ENCODE results near the gene ERLIN1. TPM values are rescaled to one million over a fixed set of nuclear protein-coding genes. Genes with fewer than 3 reads are reported as not detected.

Gene ERLIN1
- total RNA-seq, 1 experiment from 2014 or later: 24.9 TPM

GRCh38 chr10:100153239-100153825 lies 32.5 kb downstream of the ERLIN1 start:
- Histone ChIP-seq H3F3A (ENCODE audit: insufficient read depth, low read depth) (0 out of 2 replicates have a peak, but pooled peaks cover 3% of the 10 kb centered on the region), H3K4me3 (no peak overlapping the region), H3K79me2 (ENCODE audit: low read depth) (no peaks in the 10 kb centered on the region), H4K20me1 (ENCODE audit: insufficient read depth) (no peaks in the 10 kb centered on the region), H2AFZ (no peak overlapping the region), H3K4me1 (replicated peaks; ENCODE audit: insufficient read depth) (peaks cover 12% of the 10 kb centered on the region; the same call in 1 of the 2 replicates), H3K9me3 (ENCODE audit: insufficient read depth, low read depth) (no peaks in the 10 kb centered on the region), H3K36me3 (ENCODE audit: low read depth) (no peaks in the 10 kb centered on the region), H3K9me2 (ENCODE audit: insufficient read depth) (no peaks in the 10 kb centered on the region), H3K27me3 (ENCODE audit: insufficient read depth, low read depth) (no peaks in the 10 kb centered on the region), H3K27ac (no peak overlapping the region), H3K4me2 (no peak overlapping the region)
- intact Hi-C loops (cut with micrococcal nuclease; ENCODE audit: unreplicated experiment): no loop called here
- BruUV-seq (replicated peaks): no TSS peak
- CTCF ChIA-PET: no interaction called here
- TF ChIP-seq EZH2 (IDR thresholded peaks at IDR 0.05; ENCODE audit: low read depth) (no peak), CTCF (conservative IDR thresholded peaks at IDR 0.05) (no peak)
- POLR2A ChIA-PET (ENCODE audit: unreplicated experiment): no interaction called here
- peak in 1 of 2 experiments; percentile 37 for DNase-seq

GRCh38 chr10:100151723-100152300 lies 34.0 kb downstream of the ERLIN1 start:
- H3K9me2 ChIP-seq (ENCODE audit: insufficient read depth): no peaks in the 10 kb centered on the region
- BruUV-seq (replicated peaks): no TSS peak
- H3F3A ChIP-seq (ENCODE audit: insufficient read depth, low read depth): 0 out of 2 replicates have a peak, but pooled peaks cover 3% of the 10 kb centered on the region
- H3K27ac ChIP-seq: no peak overlapping the region
- no peak overlapping the region for H3K4me2 ChIP-seq
- no peaks in the 10 kb centered on the region for H3K27me3 ChIP-seq (ENCODE audit: insufficient read depth, low read depth)
- no peak overlapping the region for H3K4me3 ChIP-seq
- CTCF ChIA-PET: no interaction called here
- intact Hi-C loops (cut with micrococcal nuclease; ENCODE audit: unreplicated experiment): no loop called here
- POLR2A ChIA-PET (ENCODE audit: unreplicated experiment): no interaction called here
- no peak overlapping the region for H2AFZ ChIP-seq
- no peak for DNase-seq
- no peaks in the 10 kb centered on the region for H3K9me3 ChIP-seq (ENCODE audit: insufficient read depth, low read depth)
- no peaks in the 10 kb centered on the region for H3K79me2 ChIP-seq (ENCODE audit: low read depth)
- peaks cover 12% of the 10 kb centered on the region; the same call in 1 of the 2 replicates for H3K4me1 ChIP-seq (replicated peaks; ENCODE audit: insufficient read depth)
- no peaks in the 10 kb centered on the region for H4K20me1 ChIP-seq (ENCODE audit: insufficient read depth)
- TF ChIP-seq CTCF (conservative IDR thresholded peaks at IDR 0.05): no peak
- no peak for TF ChIP-seq EZH2 (IDR thresholded peaks at IDR 0.05; ENCODE audit: low read depth)
- no peaks in the 10 kb centered on the region for H3K36me3 ChIP-seq (ENCODE audit: low read depth)

GRCh38 chr10:100148353-100149211 lies 37.2 kb downstream of the ERLIN1 start:
- peaks cover 5% of the 10 kb centered on the region; the same call in 1 of the 2 replicates for H3K4me1 ChIP-seq (replicated peaks; ENCODE audit: insufficient read depth)
- H4K20me1 ChIP-seq (ENCODE audit: insufficient read depth): no peaks in the 10 kb centered on the region
- H3K27ac ChIP-seq: 0 out of 2 replicates have a peak overlapping the region, but pooled peaks have one; percentile 19
- ChIA-PET POLR2A (ENCODE audit: unreplicated experiment) (no interaction called here), CTCF (no interaction called here)
- no peaks in the 10 kb centered on the region for H3K36me3 ChIP-seq (ENCODE audit: low read depth)
- no peak for TF ChIP-seq EZH2 (IDR thresholded peaks at IDR 0.05; ENCODE audit: low read depth)
- no peak for TF ChIP-seq CTCF (conservative IDR thresholded peaks at IDR 0.05)
- H3K9me2 ChIP-seq (ENCODE audit: insufficient read depth): no peaks in the 10 kb centered on the region
- BruUV-seq (replicated peaks): no TSS peak
- intact Hi-C loops (cut with micrococcal nuclease; ENCODE audit: unreplicated experiment): no loop called here
- H3K27me3 ChIP-seq (ENCODE audit: insufficient read depth, low read depth): no peaks in the 10 kb centered on the region
- 0 out of 2 replicates have a peak, but pooled peaks cover 3% of the 10 kb centered on the region for H3F3A ChIP-seq (ENCODE audit: insufficient read depth, low read depth)
- no peak overlapping the region for H2AFZ ChIP-seq
- H3K4me2 ChIP-seq: no peak overlapping the region
- peak in 1 of 2 experiments; percentile 50 for DNase-seq
- H3K79me2 ChIP-seq (ENCODE audit: low read depth): no peaks in the 10 kb centered on the region
- H3K9me3 ChIP-seq (ENCODE audit: insufficient read depth, low read depth): no peaks in the 10 kb centered on the region
- H3K4me3 ChIP-seq: no peak overlapping the region

Data from PC-9 (cell line).